ENCODE results near the gene HRC.
"Not testable (repeated sequence)": the region's sequence is repeated elsewhere in the genome, so short reads cannot be mapped to it uniquely, and the experiment has no call there.

Gene HRC

DNA sequence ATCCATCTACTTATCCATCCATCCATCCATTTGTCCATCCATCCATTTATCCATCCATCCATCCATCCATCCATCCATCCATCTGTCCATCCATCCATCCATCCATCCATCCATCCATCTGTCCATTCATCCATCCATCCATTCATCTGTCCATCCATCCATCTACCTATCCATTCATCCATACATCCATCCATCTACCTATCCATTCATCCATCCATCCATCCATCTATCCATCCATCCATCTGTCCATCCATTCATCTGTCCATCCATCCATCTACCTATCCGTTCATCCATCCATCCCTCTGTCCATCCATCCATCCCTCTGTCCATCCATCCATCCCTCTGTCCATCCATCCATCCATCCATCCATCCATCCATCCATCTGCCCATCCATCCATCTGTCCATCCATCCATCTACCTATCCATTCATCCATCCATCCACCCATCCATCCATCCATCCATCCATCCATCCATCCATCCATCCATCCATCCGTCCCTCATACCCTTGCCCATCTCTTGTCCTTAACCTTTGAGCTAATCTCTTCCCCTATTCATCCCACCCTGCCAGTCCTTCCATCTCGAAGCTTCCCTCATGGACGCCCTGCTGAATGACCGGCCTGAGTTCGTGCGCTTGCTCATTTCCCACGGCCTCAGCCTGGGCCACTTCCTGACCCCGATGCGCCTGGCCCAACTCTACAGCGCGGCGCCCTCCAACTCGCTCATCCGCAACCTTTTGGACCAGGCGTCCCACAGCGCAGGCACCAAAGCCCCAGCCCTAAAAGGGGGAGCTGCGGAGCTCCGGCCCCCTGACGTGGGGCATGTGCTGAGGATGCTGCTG lies 27.0 kb upstream of the HRC start:
- H3K4me1 ChIP-seq (ENCODE audit: control insufficient read depth, insufficient read depth, low read length); H3K27me3 ChIP-seq (ENCODE audit: control insufficient read depth, insufficient read depth, low read length); H3K4me3 ChIP-seq (ENCODE audit: low read length); H3K9ac ChIP-seq (ENCODE audit: low read length); H3K27ac ChIP-seq (ENCODE audit: low read depth, low read length): not testable (repeated sequence)
- H3K36me3 ChIP-seq (ENCODE audit: control insufficient read depth, insufficient read depth, low read length): peaks cover 29% of the 10 kb centered on the region

- no peak overlapping the region for H3K9ac ChIP-seq (ENCODE audit: low read length)
- no peak overlapping the region for H3K27ac ChIP-seq (ENCODE audit: low read depth, low read length)
- H3K27me3 ChIP-seq (ENCODE audit: control insufficient read depth, insufficient read depth, low read length): no peaks in the 10 kb centered on the region
- H3K4me3 ChIP-seq (ENCODE audit: low read length): no peak overlapping the region
- H3K36me3 ChIP-seq (ENCODE audit: control insufficient read depth, insufficient read depth, low read length): peaks cover 26% of the 10 kb centered on the region
- no peaks in the 10 kb centered on the region for H3K4me1 ChIP-seq (ENCODE audit: control insufficient read depth, insufficient read depth, low read length)
Measured at GRCh38 chr19:49180659-49181058, 25.5 kb upstream of the HRC start.

- Histone ChIP-seq H3K27me3 (ENCODE audit: control insufficient read depth, insufficient read depth, low read length) (no peaks in the 10 kb centered on the region), H3K4me3 (ENCODE audit: low read length) (no peak overlapping the region), H3K27ac (ENCODE audit: low read depth, low read length) (no peak overlapping the region), H3K36me3 (ENCODE audit: control insufficient read depth, insufficient read depth, low read length) (peaks cover 22% of the 10 kb centered on the region), H3K9ac (ENCODE audit: low read length) (no peak overlapping the region), H3K4me1 (ENCODE audit: control insufficient read depth, insufficient read depth, low read length) (no peaks in the 10 kb centered on the region)
Measured at GRCh38 chr19:49173198-49173597, 18.0 kb upstream of the HRC start.

DNA sequence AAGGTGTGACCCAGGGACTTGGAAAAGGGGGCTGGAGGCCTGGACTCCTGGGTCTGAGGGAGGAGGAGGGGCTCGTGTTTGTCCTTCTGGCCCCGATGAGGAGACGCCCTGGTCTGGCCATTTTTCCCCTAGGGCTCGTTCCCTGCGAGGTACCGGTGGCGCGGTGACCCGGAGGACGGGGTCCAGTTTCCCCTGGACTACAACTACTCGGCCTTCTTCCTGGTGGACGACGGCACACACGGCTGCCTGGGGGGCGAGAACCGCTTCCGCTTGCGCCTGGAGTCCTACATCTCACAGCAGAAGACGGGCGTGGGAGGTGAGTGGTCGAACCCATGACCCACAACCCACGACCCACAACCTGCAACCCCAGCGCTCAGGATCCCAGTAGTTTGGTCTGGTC lies 13.2 kb upstream of the HRC start:
- Histone ChIP-seq H3K4me3 (ENCODE audit: low read length) (peak overlapping the region; percentile 1), H3K4me1 (ENCODE audit: control insufficient read depth, insufficient read depth, low read length) (peaks cover 5% of the 10 kb centered on the region), H3K36me3 (ENCODE audit: control insufficient read depth, insufficient read depth, low read length) (peaks cover 18% of the 10 kb centered on the region), H3K27me3 (ENCODE audit: control insufficient read depth, insufficient read depth, low read length) (no peaks in the 10 kb centered on the region), H3K9ac (ENCODE audit: low read length) (no peak overlapping the region), H3K27ac (ENCODE audit: low read depth, low read length) (no peak overlapping the region)

DNA sequence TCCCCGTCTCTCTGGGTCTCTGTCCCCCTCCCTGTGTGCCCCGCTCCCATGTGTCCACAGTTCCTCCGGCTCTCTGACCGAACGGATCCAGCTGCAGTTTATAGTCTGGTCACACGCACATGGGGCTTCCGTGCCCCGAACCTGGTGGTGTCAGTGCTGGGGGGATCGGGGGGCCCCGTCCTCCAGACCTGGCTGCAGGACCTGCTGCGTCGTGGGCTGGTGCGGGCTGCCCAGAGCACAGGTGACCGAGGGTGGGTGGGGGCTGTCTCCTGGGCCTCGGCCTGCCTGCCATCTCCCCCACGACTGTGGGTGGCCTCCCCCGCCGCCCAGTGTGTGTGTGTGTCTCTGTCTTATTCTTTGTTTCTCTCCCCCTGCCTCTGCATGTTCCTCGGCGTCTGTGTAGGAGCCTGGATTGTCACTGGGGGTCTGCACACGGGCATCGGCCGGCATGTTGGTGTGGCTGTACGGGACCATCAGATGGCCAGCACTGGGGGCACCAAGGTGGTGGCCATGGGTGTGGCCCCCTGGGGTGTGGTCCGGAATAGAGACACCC lies 12.7 kb upstream of the HRC start:
- H3K36me3 ChIP-seq (ENCODE audit: control insufficient read depth, insufficient read depth, low read length): peaks cover 17% of the 10 kb centered on the region
- no peak overlapping the region for H3K9ac ChIP-seq (ENCODE audit: low read length)
- H3K4me1 ChIP-seq (ENCODE audit: control insufficient read depth, insufficient read depth, low read length): peaks cover 5% of the 10 kb centered on the region
- no peaks in the 10 kb centered on the region for H3K27me3 ChIP-seq (ENCODE audit: control insufficient read depth, insufficient read depth, low read length)
- H3K4me3 ChIP-seq (ENCODE audit: low read length): peak overlapping the region; percentile 1
- H3K27ac ChIP-seq (ENCODE audit: low read depth, low read length): no peak overlapping the region

GRCh38 chr19:49165865-49166301 lies 10.7 kb upstream of the HRC start:
- peak overlapping the region; percentile 2 for H3K9ac ChIP-seq (ENCODE audit: low read length)
- H3K27me3 ChIP-seq (ENCODE audit: control insufficient read depth, insufficient read depth, low read length): no peaks in the 10 kb centered on the region
- H3K27ac ChIP-seq (ENCODE audit: low read depth, low read length): no peak overlapping the region
- H3K4me3 ChIP-seq (ENCODE audit: low read length): peak overlapping the region; percentile 25
- peaks cover 5% of the 10 kb centered on the region for H3K4me1 ChIP-seq (ENCODE audit: control insufficient read depth, insufficient read depth, low read length)
- H3K36me3 ChIP-seq (ENCODE audit: control insufficient read depth, insufficient read depth, low read length): no peaks in the 10 kb centered on the region

DNA sequence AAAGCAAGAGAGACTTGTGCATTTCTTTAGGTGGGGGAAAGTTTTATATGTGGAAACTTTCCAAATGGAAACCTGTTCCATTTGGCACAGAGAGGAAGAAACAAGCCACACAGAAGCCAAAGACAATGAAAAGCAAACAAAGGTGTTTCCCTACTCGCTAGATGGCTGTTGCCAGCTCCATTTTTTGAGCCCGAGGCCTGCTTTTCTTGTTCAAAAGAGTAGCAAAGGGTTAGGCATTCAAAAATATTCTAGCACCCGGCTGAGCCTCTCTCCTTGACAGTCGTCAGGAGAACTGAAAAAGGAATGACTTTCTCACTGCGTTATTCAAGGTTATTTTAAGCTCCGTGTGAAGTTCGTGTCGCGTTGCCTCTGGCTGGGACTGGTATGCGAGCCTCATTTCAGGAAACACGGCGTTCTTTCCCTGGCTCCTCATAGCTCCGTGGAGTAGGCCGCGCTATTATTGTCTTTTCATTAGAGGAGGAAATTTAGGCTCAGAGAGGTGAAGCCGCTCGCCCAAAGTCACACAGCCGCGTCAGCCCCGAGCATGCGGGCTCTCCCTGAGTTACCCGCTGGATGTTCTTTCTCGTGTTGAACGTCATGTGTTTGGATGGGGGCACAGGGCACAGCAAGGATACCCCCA lies 10.0 kb upstream of the HRC start:
- peak overlapping the region; percentile 67 for H3K27ac ChIP-seq (ENCODE audit: low read depth, low read length)
- H3K4me3 ChIP-seq (ENCODE audit: low read length): peak overlapping the region; percentile 25
- H3K36me3 ChIP-seq (ENCODE audit: control insufficient read depth, insufficient read depth, low read length): no peaks in the 10 kb centered on the region

GRCh38 chr19:49161987-49162386 lies 6.8 kb upstream of the HRC start:
- Histone ChIP-seq H3K4me1 (ENCODE audit: control insufficient read depth, insufficient read depth, low read length) (peaks cover 8% of the 10 kb centered on the region), H3K9ac (ENCODE audit: low read length) (no peak overlapping the region), H3K4me3 (ENCODE audit: low read length) (no peak overlapping the region), H3K36me3 (ENCODE audit: control insufficient read depth, insufficient read depth, low read length) (no peaks in the 10 kb centered on the region), H3K27ac (ENCODE audit: low read depth, low read length) (no peak overlapping the region), H3K27me3 (ENCODE audit: control insufficient read depth, insufficient read depth, low read length) (no peaks in the 10 kb centered on the region)

More for the DNA sequence above, 10.0 kb upstream of the HRC start:
- H3K4me1 ChIP-seq (ENCODE audit: control insufficient read depth, insufficient read depth, low read length): peaks cover 5% of the 10 kb centered on the region
- no peaks in the 10 kb centered on the region for H3K27me3 ChIP-seq (ENCODE audit: control insufficient read depth, insufficient read depth, low read length)
- peak overlapping the region; percentile 2 for H3K9ac ChIP-seq (ENCODE audit: low read length)

GRCh38 chr19:49160450-49161189 lies 5.4 kb upstream of the HRC start:
- Histone ChIP-seq H3K9ac (ENCODE audit: low read length) (no peak overlapping the region), H3K27ac (ENCODE audit: low read depth, low read length) (no peak overlapping the region), H3K4me1 (ENCODE audit: control insufficient read depth, insufficient read depth, low read length) (peaks cover 5% of the 10 kb centered on the region), H3K4me3 (ENCODE audit: low read length) (no peak overlapping the region), H3K36me3 (ENCODE audit: control insufficient read depth, insufficient read depth, low read length) (no peaks in the 10 kb centered on the region), H3K27me3 (ENCODE audit: control insufficient read depth, insufficient read depth, low read length) (no peaks in the 10 kb centered on the region)

- H3K4me1 ChIP-seq (ENCODE audit: control insufficient read depth, insufficient read depth, low read length): peaks cover 3% of the 10 kb centered on the region
- peak within 1 kb of the TSS; percentile 93 for H3K4me3 ChIP-seq (ENCODE audit: low read length)
- peak within 1 kb of the TSS; percentile 77 for H3K9ac ChIP-seq (ENCODE audit: low read length)
- no peaks in the 10 kb centered on the region for H3K36me3 ChIP-seq (ENCODE audit: control insufficient read depth, insufficient read depth, low read length)
- H3K27ac ChIP-seq (ENCODE audit: low read depth, low read length): peak within 1 kb of the TSS; percentile 79
- H3K27me3 ChIP-seq (ENCODE audit: control insufficient read depth, insufficient read depth, low read length): no peaks in the 10 kb centered on the region
Measured at GRCh38 chr19:49157445-49158224, 2.4 kb upstream of the HRC start, which contains the start of gene TRPM4. TRPM4 (plus strand) TSS chr19:49157792; CDS start chr19:49157867, 75 bp downstream.

DNA sequence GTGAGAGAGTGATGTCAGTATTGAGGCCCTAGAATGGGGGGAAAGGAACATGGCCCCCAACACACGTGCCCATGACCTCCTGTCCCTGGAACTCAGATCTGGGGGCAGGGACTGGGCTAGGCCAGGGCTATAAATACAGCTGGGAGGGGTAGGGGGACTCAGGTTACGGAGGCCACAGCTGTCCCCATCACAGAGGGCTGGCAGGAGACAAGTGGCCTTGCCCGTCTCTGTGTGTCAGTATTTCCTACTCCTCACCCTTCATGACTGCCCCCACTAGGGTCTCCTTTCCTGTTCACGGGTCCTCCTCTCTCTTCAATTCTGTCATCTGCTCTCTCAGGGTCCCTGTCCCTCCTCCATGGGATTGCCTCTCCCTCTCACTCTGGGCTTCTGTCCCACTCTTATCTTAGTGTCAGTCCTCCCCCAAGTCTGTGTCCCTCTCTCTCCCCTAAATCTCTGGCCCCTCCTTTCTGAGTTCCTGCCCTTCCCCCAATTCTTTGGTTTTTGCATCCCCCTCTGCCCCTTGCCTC lies 687 bp upstream of the HRC start:
- Histone ChIP-seq H3K36me3 (ENCODE audit: control insufficient read depth, insufficient read depth, low read length) (no peaks in the 10 kb centered on the region), H3K4me1 (ENCODE audit: control insufficient read depth, insufficient read depth, low read length) (peaks cover 3% of the 10 kb centered on the region), H3K9ac (ENCODE audit: low read length) (no peak overlapping the region), H3K4me3 (ENCODE audit: low read length) (no peak overlapping the region), H3K27me3 (ENCODE audit: control insufficient read depth, insufficient read depth, low read length) (no peaks in the 10 kb centered on the region), H3K27ac (ENCODE audit: low read depth, low read length) (no peak overlapping the region)

Measured in rectal smooth muscle tissue (tissue), 1 donor.